B cell (primary cell): ENCODE data around the gene DOK5.

Experiments
- EZH2 ChIP-seq: IDR thresholded peaks from 2 replicates; pipeline ENCODE4 v1.6.1; 2012; ENCODE audit warnings: borderline replicate concordance, low read depth, mild to moderate bottlenecking, moderate library complexity, low read length; ENCODE audit not compliant: insufficient read depth, poor library complexity, severe bottlenecking
- TF ChIP-seq, protein P1 (sequence below): fragments of 200-600 bp; IDR thresholded peaks from one replicate; pipeline ENCODE4 v1.8.0; 2022; ENCODE audit warnings: antibody characterized with exemption, mild to moderate bottlenecking

DNA sequence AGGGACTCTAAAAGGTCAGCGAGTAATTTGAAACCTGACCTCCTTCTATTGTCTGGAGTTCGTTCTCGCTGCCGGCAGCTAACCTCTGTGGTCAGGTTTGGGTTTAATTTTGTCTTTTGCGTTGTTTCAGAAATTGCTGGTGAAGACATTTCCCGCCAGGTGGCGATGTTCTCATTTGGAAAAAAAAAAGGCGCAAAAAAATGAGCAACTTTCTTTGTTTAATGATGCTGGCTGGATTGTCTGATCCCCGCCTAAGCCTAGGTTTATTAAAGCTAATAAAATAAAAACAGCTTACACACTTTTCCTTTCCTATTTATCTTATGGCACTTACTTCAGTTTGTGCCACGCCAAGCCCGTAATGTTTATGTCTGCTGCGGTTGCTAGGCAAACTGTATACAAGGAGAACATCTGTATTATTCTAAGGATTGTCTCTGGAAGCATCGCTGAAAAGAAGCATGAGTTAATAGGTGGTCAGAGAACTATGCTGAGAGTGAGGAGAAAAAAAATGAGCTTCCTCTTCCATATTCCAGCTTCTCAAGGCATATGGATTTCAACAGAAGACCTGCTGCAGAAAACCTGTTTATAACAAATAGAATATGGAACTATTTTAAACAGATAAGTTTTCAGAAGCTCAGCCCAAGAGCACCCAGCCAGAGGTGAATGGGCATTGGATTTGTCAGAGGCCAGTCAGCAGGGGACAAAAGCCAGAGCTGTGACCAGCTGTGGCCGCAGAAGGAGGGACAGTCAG lies 205.7 kb downstream of the DOK5 start:
- TF ChIP-seq, protein P1, sequence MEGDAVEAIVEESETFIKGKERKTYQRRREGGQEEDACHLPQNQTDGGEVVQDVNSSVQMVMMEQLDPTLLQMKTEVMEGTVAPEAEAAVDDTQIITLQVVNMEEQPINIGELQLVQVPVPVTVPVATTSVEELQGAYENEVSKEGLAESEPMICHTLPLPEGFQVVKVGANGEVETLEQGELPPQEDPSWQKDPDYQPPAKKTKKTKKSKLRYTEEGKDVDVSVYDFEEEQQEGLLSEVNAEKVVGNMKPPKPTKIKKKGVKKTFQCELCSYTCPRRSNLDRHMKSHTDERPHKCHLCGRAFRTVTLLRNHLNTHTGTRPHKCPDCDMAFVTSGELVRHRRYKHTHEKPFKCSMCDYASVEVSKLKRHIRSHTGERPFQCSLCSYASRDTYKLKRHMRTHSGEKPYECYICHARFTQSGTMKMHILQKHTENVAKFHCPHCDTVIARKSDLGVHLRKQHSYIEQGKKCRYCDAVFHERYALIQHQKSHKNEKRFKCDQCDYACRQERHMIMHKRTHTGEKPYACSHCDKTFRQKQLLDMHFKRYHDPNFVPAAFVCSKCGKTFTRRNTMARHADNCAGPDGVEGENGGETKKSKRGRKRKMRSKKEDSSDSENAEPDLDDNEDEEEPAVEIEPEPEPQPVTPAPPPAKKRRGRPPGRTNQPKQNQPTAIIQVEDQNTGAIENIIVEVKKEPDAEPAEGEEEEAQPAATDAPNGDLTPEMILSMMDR: peak; percentile 69
- no peak for TF ChIP-seq EZH2
